Panc1 (cell line): ENCODE measurements around the gene SLC6A1.

Experiments used
- TF ChIP-seq, protein P1 (sequence below): fragments of 450-650 bp; IDR thresholded peaks from 2 replicates; pipeline ENCODE4 v1.5.1; 2017; ENCODE audit warnings: mild to moderate bottlenecking
- TF ChIP-seq, protein P2 (sequence below), 2 experiments: IDR thresholded peaks; 2 replicates each; pipeline ENCODE4 v1.6.1; 2011 to 2012; ENCODE audit warnings: low read depth in 2 of 2, control low read depth in 1 of 2, low read length in 1 of 2, mild to moderate bottlenecking in 1 of 2, moderate library complexity in 1 of 2; ENCODE audit not compliant: insufficient read depth in 1 of 2

DNA sequence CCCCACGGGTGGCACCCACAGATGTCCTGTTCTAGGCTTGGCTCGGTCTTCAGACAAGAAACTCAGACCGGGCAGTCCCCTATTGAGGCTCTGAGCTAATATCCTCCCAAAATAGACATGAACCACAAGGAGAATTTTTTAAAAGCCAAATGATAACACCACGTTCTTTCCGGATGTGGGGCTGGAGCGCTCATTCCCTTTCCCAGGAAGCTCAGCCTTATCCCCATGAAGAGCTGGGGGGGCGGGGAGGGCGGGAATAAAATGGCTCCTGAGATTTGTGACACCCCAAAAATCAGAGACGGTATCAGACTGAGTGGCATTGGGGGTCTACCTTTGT, 1.1 kb downstream of the SLC6A1 start:
- TF ChIP-seq, protein P1, sequence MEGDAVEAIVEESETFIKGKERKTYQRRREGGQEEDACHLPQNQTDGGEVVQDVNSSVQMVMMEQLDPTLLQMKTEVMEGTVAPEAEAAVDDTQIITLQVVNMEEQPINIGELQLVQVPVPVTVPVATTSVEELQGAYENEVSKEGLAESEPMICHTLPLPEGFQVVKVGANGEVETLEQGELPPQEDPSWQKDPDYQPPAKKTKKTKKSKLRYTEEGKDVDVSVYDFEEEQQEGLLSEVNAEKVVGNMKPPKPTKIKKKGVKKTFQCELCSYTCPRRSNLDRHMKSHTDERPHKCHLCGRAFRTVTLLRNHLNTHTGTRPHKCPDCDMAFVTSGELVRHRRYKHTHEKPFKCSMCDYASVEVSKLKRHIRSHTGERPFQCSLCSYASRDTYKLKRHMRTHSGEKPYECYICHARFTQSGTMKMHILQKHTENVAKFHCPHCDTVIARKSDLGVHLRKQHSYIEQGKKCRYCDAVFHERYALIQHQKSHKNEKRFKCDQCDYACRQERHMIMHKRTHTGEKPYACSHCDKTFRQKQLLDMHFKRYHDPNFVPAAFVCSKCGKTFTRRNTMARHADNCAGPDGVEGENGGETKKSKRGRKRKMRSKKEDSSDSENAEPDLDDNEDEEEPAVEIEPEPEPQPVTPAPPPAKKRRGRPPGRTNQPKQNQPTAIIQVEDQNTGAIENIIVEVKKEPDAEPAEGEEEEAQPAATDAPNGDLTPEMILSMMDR: no peak
- TF ChIP-seq, protein P2, sequence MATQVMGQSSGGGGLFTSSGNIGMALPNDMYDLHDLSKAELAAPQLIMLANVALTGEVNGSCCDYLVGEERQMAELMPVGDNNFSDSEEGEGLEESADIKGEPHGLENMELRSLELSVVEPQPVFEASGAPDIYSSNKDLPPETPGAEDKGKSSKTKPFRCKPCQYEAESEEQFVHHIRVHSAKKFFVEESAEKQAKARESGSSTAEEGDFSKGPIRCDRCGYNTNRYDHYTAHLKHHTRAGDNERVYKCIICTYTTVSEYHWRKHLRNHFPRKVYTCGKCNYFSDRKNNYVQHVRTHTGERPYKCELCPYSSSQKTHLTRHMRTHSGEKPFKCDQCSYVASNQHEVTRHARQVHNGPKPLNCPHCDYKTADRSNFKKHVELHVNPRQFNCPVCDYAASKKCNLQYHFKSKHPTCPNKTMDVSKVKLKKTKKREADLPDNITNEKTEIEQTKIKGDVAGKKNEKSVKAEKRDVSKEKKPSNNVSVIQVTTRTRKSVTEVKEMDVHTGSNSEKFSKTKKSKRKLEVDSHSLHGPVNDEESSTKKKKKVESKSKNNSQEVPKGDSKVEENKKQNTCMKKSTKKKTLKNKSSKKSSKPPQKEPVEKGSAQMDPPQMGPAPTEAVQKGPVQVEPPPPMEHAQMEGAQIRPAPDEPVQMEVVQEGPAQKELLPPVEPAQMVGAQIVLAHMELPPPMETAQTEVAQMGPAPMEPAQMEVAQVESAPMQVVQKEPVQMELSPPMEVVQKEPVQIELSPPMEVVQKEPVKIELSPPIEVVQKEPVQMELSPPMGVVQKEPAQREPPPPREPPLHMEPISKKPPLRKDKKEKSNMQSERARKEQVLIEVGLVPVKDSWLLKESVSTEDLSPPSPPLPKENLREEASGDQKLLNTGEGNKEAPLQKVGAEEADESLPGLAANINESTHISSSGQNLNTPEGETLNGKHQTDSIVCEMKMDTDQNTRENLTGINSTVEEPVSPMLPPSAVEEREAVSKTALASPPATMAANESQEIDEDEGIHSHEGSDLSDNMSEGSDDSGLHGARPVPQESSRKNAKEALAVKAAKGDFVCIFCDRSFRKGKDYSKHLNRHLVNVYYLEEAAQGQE (IDR thresholded peaks at IDR 0.05; ENCODE audit: insufficient read depth in 1 of 2, low read depth in 2 of 2, low read length in 1 of 2): no peak
